Cerebellar cortex (tissue), 1 donor: Measurements from ENCODE around the gene PTPRN2.

ENCODE experiments used
- DNase-seq: peaks from one replicate; pipeline ENCODE4 v3.0.0-alpha.2; 2015; ENCODE audit warnings: low spot score

PTPRN2 gene

GRCh38 chr7:157524731-157525130 is 1062.9 kb downstream of the PTPRN2 start:
- DNase-seq = no peak

DNA sequence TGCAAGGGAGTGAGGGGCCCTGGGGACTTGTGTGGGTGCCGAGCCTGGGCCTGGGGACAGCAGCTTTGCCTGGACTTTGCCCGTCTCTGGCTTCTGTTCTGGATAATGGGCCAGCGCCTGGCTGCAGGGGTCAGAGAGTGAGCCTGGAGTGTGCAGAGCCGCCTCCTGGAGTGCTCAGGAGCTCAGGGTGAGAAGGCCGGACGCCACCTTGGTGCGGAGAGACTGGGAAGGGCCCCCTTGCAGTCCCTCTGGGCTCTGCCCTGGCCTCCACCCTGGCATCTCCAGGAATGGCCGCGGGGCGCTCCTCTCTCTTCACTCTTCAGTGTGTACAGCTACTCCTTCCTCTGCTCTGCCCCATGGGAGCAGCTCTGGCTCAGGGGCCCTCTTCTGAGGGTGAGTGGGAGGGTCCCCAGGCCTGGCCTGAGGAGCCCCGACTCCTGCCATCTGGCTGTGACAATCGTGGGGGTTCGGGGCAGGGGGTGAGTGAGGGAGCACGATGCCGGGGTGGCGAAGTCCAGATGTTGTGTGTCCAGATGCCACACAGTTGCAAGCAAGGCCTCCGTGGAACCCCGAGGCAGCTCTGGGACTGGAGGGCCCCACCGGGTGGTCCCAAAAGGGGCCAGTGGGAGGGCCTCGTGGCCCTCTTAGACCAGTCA is 1063.7 kb downstream of the PTPRN2 start:
- DNase-seq = no peak

DNA sequence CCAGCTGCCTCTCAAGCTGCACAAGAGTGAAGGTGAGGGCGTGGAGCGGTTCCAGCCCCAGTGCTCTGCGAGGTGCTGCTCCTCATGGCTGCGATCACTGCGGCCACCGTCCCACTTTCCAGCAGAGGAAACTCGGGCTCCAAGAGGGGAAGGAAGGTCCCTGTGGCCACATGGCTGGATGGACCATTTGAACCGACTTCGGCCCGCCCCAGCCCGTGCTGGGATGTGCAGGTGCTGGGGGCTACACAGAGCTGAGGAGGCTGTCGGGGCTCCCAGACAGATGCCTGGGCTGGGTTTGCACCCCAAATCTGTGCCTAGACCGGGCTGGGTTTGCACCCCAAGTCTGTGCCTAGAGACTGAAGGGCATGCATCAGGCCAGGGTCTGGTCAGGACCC is 1064.3 kb downstream of the PTPRN2 start:
- DNase-seq = no peak

- DNase-seq = no peak
These were observed 1064.7 kb downstream of the PTPRN2 start for GRCh38 chr7:157522954-157523353.

GRCh38 chr7:157522189-157522588 is 1065.4 kb downstream of the PTPRN2 start:
- DNase-seq = no peak

- DNase-seq = no peak
These were observed 1065.9 kb downstream of the PTPRN2 start for GRCh38 chr7:157521752-157522151.

GRCh38 chr7:157521061-157521731 is 1066.4 kb downstream of the PTPRN2 start:
- no peak for DNase-seq

- DNase-seq = no peak
These were observed 1067.4 kb downstream of the PTPRN2 start for GRCh38 chr7:157520249-157520648.

- DNase-seq = no peak
These were observed 1067.8 kb downstream of the PTPRN2 start for GRCh38 chr7:157519798-157520244.

DNA sequence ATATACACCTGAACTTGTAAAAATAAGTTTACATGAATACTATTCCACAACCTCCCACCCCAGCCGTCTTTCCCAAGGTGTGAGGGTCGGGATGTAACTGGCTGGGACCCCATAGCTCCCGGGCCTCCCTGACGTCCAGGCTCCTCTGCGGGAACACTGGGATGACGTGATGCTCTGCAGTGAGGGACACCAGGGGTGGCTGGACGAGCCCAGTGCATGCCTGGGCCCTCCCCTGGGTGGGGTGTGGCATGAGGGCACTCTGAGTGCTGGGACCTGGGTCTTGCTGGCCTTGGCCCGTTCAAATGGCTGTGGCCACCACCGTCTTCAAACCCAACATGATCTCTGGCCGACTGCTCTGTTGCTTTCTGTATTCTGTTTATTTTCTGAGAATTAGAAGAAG is 1068.4 kb downstream of the PTPRN2 start:
- DNase-seq = no peak

- no peak for DNase-seq
These were observed 1069.0 kb downstream of the PTPRN2 start for GRCh38 chr7:157518514-157519175.

DNA sequence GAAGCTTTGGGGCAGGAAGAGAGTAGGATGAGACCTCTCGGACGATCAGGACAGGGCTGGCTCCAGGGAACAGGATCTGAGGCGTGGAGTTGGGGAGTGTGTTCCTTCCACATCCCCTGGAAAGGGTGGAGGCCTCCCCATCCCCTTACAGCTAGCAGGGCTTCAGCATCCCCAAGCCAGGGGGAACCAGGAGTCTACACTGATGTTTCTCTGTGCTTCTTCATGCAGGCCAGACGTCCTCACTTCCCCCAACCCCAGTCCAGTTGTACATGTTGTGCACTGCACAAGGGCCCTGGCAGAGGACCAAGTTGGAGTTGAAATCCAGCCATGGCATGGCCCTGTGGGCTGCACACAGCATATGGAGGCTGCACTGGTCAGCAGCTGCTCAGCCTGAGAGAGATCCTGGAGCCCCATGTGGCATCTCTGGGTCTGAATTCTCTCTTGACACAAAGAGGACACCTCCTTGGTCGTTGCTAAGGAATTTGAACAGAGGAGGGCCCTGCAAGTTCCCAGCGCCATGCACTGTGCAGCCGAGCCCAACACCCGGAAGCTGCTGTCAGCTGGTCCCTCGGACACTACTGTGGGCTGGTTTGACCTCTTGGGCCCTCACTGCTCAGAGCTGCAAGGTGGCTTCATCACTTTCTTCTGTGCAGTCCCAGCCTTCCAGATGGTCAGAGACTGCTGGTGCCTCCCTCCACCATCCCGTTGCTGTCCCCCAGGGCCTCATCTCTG is 1069.7 kb downstream of the PTPRN2 start:
- no peak for DNase-seq

- no peak for DNase-seq
These were observed 1070.5 kb downstream of the PTPRN2 start for GRCh38 chr7:157516911-157517781.

- no peak for DNase-seq
These were observed 1071.3 kb downstream of the PTPRN2 start for GRCh38 chr7:157516311-157516710.

- DNase-seq = no peak
These were observed 1072.1 kb downstream of the PTPRN2 start for GRCh38 chr7:157515342-157516041.

- DNase-seq = no peak
These were observed 1072.9 kb downstream of the PTPRN2 start for GRCh38 chr7:157514746-157515145.

DNA sequence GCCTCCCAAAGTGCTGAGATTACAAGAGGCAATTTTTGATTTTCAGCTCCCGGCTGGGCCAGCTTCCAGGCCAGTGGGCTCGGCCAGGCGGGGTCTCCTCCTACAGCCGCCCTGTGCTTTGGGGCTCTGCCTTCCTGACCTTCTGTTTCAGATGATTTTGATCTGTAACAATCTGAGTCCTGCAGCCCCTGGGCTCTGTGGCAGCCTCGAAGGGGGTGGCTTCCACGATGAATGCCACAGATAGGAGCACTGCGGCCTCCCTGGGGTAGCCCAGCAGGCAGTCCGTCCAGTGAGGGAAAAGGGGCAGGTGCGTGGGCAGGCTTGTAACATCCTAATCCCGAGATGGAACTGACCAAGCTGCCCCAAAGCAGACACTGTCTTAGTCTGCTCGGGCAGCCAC is 1073.3 kb downstream of the PTPRN2 start:
- DNase-seq = no peak

DNA sequence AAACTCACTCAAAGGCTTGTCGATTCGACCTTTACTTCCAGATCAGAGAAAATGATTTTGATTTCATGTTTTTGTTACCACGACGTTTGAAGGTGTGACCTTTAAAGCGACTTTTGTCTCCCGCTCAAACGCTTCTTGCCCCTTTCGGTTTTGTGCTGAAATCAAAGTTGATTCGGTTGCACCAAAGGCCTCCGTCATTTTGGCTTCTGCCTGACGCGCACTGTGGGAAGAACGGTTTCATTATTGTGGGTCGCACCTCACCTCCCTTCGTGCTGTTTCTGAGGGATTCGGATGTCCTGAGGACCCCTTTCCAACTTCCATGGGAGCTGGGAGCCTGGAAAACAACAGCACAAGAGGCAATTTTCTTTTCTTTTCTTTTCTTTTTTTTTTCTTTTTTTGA is 1073.9 kb downstream of the PTPRN2 start:
- no peak for DNase-seq

- no peak for DNase-seq
These were observed 1074.4 kb downstream of the PTPRN2 start for GRCh38 chr7:157513162-157513621.

GRCh38 chr7:157509226-157509625 is 1078.4 kb downstream of the PTPRN2 start:
- DNase-seq = no peak

- no peak for DNase-seq
These were observed 1079.1 kb downstream of the PTPRN2 start for GRCh38 chr7:157508477-157508881.
